CD4-positive, alpha-beta T cell treated with Interleukin-21 for 1 hour (primary cell): ENCODE results near the gene EPHB6.

ENCODE experiments used
- DNase-seq: peaks from one replicate; pipeline ENCODE4 v3.0.0-alpha.2; 2020

The EPHB6 gene

GRCh38 chr7:142901426-142902259 is 46.8 kb downstream of the EPHB6 start:
- DNase-seq = no peak

- DNase-seq = no peak
Measured at GRCh38 chr7:142904128-142904527, 49.3 kb downstream of the EPHB6 start.

DNA sequence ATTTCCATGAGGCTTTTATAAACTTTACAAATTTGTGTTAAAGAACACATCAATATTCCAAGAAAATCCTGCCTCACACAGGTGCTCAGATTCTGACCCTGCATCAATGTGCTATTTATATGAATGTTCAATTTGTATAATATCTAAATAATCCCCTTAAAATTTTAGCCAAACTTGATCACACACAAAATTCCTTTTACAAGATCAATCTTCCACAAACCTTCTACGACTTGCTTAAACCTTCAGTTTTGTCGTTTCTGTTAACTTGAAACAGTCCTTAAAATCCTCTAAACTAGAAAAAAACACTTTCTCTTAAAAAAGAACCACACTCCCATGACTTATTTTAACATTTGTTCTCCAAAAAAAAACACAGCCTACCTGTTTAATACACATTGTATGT is 50.9 kb downstream of the EPHB6 start:
- no peak for DNase-seq

GRCh38 chr7:142906643-142907042 is 51.8 kb downstream of the EPHB6 start:
- DNase-seq = no peak

- DNase-seq = no peak
Measured at GRCh38 chr7:142908290-142908689, 53.4 kb downstream of the EPHB6 start.

- no peak for DNase-seq
Measured at GRCh38 chr7:142908921-142909890, 54.3 kb downstream of the EPHB6 start.

GRCh38 chr7:142910031-142910433 is 55.2 kb downstream of the EPHB6 start:
- no peak for DNase-seq

- no peak for DNase-seq
Measured at GRCh38 chr7:142910481-142910880, 55.6 kb downstream of the EPHB6 start.

- DNase-seq = no peak
Measured at GRCh38 chr7:142913051-142913450, 58.2 kb downstream of the EPHB6 start.

- DNase-seq = no peak
Measured at GRCh38 chr7:142913566-142913965, 58.7 kb downstream of the EPHB6 start.

DNA sequence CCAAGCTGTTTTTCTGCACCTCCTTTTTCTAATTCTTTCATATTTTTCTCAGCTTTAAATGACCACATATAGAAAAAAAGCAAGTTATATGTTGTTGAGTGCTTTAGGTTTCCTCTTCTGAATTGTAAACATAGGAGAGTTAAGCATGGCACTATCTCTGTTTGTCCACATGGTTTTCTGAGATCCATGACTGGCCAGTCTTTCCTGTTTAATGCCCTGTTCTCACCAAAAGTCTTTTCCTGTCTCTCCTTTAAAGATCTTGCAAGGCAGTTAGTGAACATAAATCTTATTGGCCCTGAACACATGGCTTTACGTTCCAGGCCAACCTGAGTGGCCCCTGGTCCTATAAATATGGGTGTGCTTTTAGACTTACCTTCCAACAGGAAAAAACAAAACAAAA is 59.2 kb downstream of the EPHB6 start:
- no peak for DNase-seq

- DNase-seq = no peak
Measured at GRCh38 chr7:142915315-142915714, 60.4 kb downstream of the EPHB6 start.

GRCh38 chr7:142916508-142916907 is 61.6 kb downstream of the EPHB6 start:
- DNase-seq = no peak

DNA sequence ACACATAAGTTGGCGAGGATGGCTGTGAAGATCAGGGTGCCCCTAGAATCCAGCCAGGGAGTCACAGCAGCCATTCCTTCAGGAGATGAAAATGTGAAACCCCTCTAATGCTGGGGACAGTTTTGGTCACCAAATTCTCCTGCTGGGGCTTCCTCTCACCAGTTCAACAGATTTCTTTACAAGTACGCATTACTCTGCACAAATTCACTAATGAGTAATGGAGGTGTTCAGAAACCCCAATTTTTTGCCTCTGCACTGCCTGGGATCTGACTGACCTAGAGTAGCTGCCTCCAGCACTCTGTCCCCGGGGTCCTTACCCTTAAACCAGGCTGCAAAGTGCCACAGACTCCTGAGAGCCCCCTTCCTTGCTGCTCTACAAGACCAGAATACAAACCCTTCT is 62.6 kb downstream of the EPHB6 start:
- no peak for DNase-seq

DNA sequence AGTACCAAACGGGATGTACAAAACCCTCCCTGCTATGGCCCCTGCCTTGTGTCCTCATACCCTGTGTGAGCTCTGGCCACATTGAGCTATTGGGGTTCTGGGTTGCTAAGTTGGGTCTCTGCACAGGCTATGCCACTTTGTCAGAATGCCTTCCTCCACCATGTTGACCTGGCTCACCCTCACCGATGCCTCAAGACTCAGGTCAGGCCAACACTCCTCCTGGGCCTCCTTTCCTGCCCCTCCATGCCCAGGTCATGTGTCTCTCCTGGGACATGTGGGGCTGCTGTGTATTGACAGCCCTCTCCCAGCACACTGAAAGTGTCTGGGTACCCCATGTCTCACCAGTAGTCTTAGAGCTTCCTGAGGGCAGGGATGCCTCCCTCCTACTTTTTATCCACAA is 64.0 kb downstream of the EPHB6 start:
- no peak for DNase-seq

GRCh38 chr7:142919656-142920055 is 64.8 kb downstream of the EPHB6 start:
- no peak for DNase-seq
